Ishikawa (cell line): ENCODE results near the gene GALNT9.

ENCODE experiments used
- CEBPB ChIP-seq: IDR thresholded peaks from 2 replicates; pipeline ENCODE4 v1.6.1; 2012
- CREB1 ChIP-seq: IDR thresholded peaks from 2 replicates; pipeline ENCODE4 v1.6.1; 2012; ENCODE audit warnings: low read depth
- EGR1 ChIP-seq: IDR thresholded peaks from 2 replicates; pipeline ENCODE4 v1.6.1; 2012
- EP300 ChIP-seq: IDR thresholded peaks from 2 replicates; pipeline ENCODE4 v1.6.1; 2012; ENCODE audit warnings: borderline replicate concordance
- FOXM1 ChIP-seq: IDR thresholded peaks from 2 replicates; pipeline ENCODE4 v1.6.1; 2012; ENCODE audit warnings: low read depth, borderline replicate concordance
- NFIC ChIP-seq: IDR thresholded peaks from 2 replicates; pipeline ENCODE4 v1.6.1; 2012
- RAD21 ChIP-seq: IDR thresholded peaks from 2 replicates; pipeline ENCODE4 v1.6.1; 2012; ENCODE audit warnings: low read depth
- REST ChIP-seq: IDR thresholded peaks from 2 replicates; pipeline ENCODE4 v1.6.1; 2012; ENCODE audit warnings: low read depth, mild to moderate bottlenecking
- TAF1 ChIP-seq: IDR thresholded peaks from 2 replicates; pipeline ENCODE4 v1.6.1; 2012; ENCODE audit warnings: low read depth, mild to moderate bottlenecking
- TCF12 ChIP-seq: IDR thresholded peaks from 2 replicates; pipeline ENCODE4 v1.6.1; 2012; ENCODE audit warnings: low read depth
- TEAD4 ChIP-seq: IDR thresholded peaks from 2 replicates; pipeline ENCODE4 v1.6.1; 2012
- USF1 ChIP-seq: IDR thresholded peaks from 2 replicates; pipeline ENCODE4 v1.6.1; 2012
- YY1 ChIP-seq: IDR thresholded peaks from 2 replicates; pipeline ENCODE4 v1.6.1; 2012; ENCODE audit warnings: low read depth
- ZBTB7A ChIP-seq: IDR thresholded peaks from 2 replicates; pipeline ENCODE4 v1.6.1; 2012; ENCODE audit warnings: low read depth
- TF ChIP-seq, protein P1 (sequence below): IDR thresholded peaks from 2 replicates; pipeline ENCODE4 v1.6.1; 2012

Gene GALNT9

DNA sequence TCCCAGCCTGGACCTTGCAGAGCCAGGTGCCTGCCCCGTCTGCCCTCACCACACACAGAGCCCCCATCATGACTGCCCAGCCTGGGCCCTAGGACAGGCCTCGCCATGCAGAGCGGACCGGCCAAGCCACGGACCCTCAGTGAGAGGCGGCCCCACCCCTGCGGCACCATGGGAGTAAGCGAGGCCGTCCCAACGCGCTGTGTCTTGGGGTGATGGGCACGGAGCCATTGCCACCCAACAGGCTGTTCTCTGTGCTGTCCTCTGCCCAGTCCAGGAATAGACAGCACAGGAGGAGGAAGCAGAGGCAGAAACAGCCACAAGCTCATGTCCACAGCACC is 39.2 kb downstream of the GALNT9 start:
- TF ChIP-seq EP300 = no peak

DNA sequence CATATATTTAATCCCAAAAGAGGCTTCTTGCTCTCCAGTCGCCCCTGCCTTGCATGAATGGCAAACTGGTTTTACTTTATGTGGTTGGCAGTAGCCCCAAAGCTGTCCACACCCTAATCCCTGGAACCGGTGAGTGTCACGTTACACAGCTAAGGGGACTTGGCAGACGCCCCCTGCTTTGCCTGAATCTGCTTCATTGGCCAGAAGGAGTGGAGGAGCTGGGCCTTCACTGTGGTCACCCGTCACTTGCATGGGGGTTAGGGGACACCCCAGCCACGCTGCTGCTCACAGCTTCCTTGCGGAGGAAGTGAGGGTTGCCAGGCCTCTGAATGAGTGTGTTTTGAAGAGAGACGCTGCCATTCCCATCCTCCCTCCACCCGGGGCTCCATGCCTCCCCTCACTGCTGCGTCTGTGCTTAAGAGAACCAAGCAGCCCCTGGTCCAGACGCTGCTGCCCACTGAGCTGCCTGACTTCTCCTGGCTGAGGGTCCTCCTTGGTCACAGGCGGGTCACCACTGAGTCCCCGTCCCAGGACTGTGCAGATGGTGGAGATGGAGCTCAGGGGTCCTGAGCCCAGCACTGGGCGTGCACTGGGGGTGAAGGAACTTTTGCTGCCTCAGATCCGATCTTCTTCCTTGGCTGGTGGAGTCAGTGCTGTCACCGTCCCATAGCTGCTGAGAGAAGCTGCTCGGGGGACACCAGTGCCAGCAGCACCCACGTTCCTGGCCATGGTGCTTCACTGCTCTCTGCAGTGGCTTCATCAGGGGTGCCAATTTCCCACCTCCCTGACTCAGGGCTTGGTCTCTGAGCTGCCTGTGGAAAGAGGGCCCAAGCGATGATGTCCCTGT is 39.8 kb downstream of the GALNT9 start:
- TF ChIP-seq TCF12 (no peak), FOXM1 (no peak), NFIC (no peak), CEBPB (no peak), USF1 (no peak), EGR1 (no peak), REST (no peak), RAD21 (no peak), TAF1 (no peak), TEAD4 (no peak), YY1 (no peak), ZBTB7A (no peak)
- TF ChIP-seq, protein P1, sequence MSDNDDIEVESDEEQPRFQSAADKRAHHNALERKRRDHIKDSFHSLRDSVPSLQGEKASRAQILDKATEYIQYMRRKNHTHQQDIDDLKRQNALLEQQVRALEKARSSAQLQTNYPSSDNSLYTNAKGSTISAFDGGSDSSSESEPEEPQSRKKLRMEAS = no peak

- TF ChIP-seq CEBPB (no peak), NFIC (0 out of 2 replicates have a peak, but pooled peaks have one; percentile 9)
These were observed 40.7 kb downstream of the GALNT9 start for GRCh38 chr12:132288516-132289215.

DNA sequence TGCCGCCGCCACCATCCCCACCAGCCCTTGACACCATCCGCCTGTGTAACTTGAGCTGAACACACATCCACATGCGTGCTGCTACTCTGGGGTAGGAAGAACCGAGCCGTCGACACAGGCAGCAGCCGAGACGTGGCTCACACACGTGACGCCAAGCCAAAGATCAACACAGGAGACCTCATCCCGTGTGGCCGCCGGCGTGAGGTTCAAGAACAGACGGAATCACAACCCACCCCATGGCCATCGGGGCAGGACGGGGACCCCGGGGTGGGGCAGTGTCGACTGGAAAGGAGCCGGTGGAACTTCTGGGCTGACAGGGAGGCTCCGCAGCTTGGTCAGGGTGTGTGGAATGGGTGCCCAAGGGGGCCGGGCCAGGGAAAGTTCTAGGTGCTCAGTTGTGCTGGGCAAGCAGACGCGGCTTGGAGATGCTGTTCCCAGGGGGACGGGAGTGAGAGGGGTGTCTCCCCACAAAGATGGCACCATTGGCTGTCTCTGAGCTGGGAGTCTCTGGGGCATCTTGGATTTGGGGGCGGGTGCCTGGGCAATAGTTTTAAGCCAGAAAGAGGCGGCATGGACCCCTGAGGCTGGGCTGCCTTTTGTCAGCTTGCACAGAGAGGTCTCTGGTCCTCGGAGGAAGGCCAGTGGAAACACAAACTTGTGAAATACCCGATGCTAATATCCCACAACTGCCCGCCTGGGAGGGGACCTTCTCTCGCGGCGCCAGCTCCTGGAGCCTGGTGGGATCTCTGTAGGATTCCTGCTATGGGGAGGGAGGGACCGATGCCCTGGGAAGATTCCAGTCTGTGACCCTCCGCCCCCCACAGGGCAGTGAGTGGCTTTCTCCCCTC is 41.8 kb downstream of the GALNT9 start:
- TF ChIP-seq ZBTB7A (no peak), FOXM1 (no peak), REST (no peak), CEBPB (no peak), NFIC (no peak), EP300 (no peak), EGR1 (no peak), RAD21 (no peak), USF1 (no peak), CREB1 (no peak), TAF1 (no peak), TCF12 (no peak), YY1 (no peak), TEAD4 (no peak)
- TF ChIP-seq, protein P1 = no peak

DNA sequence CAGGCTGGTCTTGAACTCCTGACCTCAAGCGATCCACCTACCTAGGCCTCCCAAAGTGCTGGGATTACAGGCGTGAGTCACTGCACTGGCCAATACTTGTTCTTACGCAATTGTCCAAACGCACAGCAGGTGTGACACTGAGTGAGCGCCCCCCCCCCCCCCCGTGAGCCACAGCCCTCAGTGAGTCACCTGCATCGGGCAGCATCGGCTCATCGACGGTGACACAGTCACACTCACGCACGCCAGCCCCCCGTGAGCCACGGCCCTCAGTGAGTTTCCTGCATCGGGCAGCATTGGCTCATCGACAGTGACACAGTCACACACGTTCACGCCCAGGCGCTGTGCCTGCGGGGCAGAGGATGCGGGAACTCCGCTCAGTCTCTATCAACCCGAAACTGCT is 42.5 kb downstream of the GALNT9 start:
- TF ChIP-seq, protein P1 = peak; percentile 16; the same call in 1 of the 2 replicates
- TF ChIP-seq CEBPB (peak; percentile 65), NFIC (no peak)
